Lung microvascular endothelial cell (primary cell): Measurements from ENCODE around the gene MAN1C1. TPM values are rescaled to one million over a fixed set of nuclear protein-coding genes. Genes with fewer than 3 reads are reported as not detected.

Experiments used
- DNase-seq, 2 donors: peaks; one replicate each; pipeline versions ENCODE4 v3.0.0 to v3.0.0-alpha.2; 2010; ENCODE audit warnings: low read depth in 2 of 2
- total RNA-seq: library from RNA; depleted of rRNA; stranded (reverse); fragments of >200 nt; gene quantifications from 2 replicates; pipeline ENCODE4 v1.2.1, GENCODE V29; 2014

Gene MAN1C1
- total RNA-seq, 1 donor from 2014 or later: 0.79 TPM

DNA sequence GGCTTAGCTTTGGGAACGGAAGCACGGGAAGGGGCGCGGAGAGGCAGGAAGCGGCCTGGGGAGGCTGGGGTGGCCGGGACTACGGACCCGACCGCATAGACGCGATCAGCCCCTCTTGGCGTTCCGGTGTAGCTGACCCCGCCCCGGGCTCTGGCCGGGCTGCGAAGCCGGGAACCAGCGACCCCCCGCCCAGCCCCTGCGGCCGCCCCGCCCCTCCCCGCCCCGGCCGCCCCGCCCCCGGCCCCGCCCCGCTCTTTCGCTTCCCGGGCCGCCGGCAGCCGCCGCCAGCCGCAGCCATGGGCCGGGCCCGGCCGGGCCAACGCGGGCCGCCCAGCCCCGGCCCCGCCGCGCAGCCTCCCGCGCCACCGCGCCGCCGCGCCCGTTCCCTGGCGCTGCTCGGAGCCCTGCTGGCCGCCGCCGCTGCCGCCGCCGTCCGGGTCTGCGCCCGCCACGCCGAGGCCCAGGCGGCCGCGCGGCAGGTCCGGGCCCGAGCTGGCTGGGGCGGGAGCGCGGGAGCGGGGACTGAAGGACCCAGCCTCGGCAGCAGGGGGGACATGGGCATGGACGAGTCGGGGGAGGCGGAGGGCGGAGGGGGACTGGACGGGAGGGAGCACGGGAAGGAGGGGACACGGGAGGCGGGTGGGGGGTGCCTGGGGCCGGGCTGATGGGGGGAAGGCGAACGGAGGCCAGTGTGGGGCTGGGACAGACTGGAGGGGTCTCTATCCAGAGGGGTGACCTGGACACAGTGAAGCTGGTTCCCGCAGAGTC lies 183.5 kb downstream of the MAN1C1 start, which contains the start of gene SELENON:
Gene SELENON, plus strand, starts transcription at position 259 of the 768 bp plus-strand sequence. Its CDS starts 38 bp downstream, at position 297.
- peak; percentile 39 to 87 for DNase-seq

DNA sequence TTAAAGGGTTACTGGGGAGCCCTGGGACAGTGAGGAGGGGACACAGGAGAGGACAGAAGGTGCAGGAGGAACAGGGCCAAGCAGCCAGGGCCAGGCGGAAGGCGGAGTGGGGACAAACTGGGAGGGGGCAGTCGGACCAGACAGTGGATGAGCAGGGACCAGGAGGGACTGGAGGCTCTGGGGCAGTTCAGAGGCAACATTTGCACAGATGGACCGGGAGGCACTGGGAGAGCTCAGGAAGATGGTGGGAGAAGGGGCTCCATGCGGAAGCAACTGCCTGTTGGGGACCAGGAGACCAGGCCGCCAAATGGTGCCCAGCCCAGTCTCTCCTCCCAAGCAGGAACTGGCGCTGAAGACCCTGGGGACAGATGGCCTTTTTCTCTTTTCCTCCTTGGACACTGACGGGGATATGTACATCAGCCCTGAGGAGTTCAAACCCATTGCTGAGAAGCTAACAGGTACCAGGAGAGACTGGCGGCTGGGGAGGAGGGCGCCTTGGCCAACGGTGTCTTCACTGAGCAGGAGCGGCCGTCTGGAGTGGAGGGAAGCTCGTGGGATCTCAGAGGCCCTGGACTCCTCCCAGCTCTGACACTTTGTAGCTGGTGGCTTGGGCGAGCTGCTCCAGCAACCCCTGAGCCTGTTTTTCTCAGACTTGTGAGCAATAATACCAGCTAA lies 184.2 kb downstream of the MAN1C1 start:
- no peak for DNase-seq

DNA sequence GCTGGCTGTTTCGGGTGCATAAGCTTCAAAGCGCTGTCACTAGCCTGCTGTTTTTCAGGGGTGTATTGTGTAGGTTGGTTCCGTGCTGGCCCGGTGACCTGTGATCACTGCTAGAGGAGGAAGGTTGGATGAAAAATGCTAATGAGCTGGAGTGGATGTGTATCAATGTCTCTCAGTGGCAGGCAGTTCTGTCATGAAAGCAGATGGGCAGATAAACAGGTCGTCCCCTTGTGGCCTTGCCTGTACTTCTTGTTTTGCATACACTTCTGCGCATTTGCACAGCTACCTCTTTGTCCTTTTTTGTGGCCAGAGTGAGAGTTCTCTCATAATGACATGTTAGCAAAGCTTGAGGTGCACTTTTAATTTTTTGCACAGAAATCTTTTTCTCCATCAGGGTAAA lies 186.3 kb downstream of the MAN1C1 start:
- no peak for DNase-seq

DNA sequence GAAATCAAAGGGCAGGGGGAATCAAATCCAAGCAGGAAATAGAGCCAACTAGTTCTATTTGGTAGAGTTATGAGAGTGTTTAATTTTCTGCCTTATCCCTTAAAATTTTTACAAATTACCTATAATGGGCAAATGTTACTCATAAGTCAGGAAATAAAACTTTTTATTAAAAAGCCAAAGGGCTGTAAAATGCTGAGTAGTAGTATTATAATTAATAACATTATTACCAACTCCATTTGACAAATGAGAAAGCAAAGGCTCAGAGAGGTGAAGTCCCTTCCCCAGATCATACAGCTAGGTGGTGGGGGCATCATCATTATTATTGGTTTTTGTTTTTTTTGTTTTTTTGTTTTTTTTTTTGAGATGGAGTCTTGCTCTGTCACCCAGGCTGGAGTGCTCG lies 186.8 kb downstream of the MAN1C1 start:
- DNase-seq: no peak

DNA sequence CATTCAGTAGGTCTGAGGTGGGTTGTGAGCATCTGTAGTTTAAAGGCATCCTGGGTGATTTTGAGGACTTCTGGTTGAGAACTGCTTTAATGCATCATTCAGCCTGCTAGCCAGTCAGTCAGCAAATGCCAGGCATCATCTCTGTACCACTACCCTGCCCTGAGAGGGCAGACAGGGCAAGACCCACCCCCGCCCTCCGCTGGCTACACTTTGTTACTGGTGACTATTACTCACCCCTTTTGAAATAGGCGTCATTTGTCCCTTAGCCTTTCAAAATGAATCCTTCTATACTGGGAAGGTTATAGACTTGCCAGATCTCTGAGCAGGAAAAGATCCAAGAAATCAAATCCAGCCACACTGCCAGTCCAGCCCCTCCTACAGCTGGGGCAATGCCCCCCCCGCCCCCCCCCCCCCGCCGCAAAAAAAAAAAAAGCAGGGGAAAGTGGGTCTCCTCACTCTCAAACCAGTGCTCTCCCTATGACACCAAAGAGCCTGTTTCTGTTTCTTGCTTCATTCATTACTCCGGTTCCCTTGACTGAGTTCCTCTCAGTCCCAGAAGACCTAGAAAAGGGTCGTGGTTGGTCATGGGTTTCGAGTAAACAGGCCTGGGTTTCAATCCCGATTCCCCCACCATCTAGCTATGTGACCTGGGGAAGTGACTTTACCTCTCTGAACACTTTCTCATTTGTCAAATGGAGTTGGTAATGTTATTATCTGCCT lies 187.8 kb downstream of the MAN1C1 start:
- peak; percentile 36 to 38 for DNase-seq

DNA sequence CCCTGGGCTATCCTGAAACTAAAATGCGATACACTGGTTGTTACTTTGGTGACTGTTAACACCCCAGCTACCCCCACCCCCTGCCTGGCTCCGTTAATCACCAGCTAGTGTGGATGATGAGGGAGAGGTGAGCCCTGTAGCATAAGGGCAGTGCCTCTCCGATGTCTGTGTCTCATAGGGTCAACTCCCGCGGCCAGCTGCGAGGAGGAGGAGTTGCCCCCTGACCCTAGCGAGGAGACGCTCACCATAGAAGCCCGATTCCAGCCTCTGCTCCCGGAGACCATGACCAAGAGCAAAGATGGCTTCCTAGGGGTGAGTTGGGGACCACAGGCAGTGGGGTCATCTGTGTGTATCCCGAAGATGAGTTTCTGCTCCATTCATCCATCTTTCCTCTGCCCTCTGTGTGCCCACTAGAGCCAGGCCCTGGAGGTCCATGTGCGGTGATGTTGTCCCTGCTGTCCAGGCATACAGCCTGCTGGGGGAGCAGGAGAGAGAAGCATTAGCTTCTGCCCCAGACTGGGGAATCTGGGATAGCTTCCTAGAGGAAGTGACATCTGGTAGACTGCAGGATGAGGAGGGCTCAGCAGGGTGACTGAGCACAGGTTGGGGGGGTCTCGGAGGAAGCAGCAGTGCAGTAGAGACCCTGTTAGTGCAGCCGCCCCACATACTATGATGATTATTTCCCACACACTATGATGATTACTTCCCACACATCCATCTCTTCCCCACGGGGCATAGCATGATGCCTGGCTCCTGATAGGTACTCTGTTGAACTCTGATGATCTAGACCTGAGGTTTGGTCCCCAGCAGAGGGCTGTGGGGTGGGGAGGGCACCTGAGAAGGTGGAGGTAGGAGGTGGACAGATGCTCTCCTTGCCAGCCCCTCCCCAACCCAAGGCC lies 188.6 kb downstream of the MAN1C1 start:
- DNase-seq: peak; percentile 41 to 76

DNA sequence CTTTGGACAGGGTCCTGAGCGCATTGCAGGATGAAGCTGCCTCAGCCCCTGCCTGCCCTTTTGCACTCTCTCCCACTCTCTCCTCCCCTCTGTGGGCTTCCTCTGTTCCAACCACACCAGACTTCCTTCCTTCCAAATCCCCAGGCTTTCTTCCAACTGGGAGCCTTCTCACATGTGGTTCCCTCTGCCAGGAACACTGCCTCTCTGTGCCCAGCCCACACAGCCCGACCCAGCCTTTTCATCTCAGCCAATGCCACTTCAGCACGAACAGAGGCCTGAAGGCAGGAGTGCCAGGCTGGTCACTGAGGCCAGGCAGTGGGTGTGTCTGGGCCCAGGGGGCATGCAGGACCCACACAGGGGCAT lies 189.3 kb downstream of the MAN1C1 start:
- peak; percentile 60 to 84 for DNase-seq

DNA sequence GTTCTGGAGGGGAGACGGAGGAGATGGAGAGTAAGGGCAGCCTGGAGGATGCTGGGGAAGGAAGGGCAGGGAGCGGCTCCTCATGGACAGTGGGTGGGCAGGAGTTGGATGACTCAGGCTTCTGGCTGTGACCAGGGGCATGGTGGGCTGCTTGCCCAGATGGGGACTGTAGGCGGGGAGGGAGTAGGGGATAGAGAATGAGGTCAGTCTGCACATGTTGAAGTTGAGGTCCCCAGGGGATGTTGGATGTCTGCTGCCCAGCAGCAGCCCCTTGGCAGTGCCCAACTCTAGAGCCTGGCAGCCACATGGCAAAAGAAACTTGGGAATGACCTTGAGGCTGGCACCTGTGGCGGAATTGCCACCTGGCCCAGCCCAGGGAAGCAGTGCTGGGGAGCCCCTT lies 189.8 kb downstream of the MAN1C1 start:
- DNase-seq: peak; percentile 33 to 54

DNA sequence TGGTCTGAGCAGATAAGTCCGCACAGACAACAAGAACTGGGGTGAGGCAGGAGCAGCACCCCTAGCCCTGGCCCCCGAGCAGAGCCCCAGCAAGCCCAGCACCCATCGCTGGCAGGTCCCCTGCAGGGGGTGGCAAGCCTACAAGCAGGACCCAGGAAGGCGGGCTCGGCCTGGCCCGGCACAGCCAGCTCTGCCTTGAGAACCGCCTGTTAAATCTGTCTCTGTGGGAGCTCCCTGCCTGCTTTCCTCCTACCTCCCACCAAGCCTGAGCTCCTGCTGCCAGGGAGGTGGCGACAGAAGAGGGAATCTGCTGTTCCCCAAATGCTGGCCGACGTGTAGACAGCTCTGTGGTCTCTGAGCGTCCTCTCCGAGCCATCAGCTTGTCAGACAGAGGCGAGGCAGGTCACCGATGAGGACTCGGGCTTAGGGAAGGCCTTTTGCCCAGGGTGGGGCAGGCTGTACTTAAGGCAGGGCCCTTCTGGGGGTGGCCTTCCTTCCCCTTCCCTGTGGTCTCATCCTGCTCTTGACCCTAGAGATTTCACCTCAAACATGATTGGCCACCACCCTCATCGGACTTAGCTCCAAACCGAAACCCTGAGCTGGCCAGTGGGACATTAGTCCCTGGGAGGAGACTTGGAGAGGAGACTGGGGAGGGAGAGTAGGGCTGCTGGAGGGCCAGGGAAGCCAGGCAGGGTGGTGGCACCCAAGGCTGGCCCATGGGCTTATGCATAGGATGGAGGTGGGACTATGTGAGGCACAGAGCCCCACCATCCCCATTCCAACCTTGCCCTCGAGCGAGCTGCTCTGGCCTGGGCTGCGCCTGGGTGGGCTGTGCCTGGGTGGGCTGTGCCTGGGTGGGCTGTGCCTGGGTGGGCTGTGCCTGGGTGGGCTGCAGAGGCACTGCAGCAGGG lies 191.1 kb downstream of the MAN1C1 start:
- DNase-seq: no peak

DNA sequence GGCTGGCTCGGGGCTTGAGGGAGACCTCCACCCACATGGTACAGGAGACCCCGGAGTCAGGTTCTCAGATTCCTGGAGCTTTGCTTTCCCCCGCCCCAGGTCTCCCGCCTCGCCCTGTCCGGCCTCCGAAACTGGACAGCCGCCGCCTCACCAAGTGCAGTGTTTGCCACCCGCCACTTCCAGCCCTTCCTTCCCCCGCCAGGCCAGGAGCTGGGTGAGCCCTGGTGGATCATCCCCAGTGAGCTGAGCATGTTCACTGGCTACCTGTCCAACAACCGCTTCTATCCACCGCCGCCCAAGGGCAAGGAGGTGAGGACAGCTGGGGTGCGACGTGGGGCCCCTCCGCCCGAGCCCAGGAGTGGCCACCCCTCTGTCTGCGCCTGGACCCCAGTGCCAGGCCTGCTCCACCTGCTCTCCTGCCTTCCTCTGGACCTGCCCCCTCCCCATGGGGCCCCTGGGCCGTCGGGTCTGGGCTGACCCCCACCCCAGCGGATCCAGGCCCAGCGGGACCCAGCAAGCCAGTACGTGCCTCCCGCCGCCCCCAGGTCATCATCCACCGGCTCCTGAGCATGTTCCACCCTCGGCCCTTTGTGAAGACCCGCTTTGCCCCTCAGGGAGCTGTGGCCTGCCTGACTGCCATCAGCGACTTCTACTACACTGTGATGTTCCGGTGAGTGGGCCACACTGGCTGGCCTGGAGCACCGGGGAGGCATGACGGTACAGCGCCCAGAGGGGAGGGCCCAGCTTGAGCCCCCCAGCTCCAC lies 192.1 kb downstream of the MAN1C1 start:
- DNase-seq: no peak

DNA sequence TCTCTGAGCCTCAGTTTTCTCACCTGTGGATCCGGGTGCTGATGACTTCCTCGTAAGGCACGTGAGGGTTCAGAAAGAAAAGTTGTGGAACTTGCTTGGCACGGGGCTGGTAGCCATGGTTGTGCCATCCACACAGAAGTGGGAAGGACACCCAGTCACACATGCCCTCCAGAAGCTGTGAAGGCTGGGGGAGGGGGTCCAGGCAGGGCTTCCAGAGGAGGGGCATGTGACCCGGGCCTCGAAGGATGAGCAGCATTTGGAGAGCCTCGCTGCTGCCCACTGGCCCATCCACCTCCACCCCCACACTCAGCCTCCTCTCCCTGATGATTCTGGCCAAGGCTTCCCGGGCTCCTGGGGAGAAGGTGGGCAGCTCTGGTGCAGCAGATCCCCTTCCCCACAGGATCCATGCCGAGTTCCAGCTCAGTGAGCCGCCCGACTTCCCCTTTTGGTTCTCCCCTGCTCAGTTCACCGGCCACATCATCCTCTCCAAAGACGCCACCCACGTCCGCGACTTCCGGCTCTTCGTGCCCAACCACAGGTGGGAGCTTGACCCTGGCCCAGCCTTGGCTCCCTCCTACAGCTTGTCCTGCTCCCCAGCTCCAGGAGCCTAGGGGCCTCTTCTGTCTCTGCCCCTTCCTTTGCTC lies 192.8 kb downstream of the MAN1C1 start:
- no peak for DNase-seq

DNA sequence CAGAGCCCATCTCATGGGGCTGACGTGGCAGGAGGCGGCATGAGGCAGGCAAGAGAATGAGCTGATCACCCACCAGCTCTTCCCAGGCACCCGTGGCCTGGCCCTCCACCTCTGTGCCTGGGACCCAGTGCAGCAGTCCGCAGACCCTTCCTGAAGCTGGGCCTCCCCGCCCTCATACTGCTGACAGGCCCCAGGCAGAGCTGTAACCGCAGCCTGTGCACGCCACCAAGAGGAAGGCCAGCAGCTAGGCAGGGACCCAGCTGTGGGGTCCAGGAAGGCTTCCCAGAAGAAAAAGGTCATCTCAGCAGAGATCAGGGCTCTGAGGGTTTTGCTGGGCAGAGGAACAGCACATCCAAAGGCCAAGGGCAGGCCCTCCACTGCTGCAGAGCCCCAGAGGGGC lies 193.3 kb downstream of the MAN1C1 start:
- no peak for DNase-seq

DNA sequence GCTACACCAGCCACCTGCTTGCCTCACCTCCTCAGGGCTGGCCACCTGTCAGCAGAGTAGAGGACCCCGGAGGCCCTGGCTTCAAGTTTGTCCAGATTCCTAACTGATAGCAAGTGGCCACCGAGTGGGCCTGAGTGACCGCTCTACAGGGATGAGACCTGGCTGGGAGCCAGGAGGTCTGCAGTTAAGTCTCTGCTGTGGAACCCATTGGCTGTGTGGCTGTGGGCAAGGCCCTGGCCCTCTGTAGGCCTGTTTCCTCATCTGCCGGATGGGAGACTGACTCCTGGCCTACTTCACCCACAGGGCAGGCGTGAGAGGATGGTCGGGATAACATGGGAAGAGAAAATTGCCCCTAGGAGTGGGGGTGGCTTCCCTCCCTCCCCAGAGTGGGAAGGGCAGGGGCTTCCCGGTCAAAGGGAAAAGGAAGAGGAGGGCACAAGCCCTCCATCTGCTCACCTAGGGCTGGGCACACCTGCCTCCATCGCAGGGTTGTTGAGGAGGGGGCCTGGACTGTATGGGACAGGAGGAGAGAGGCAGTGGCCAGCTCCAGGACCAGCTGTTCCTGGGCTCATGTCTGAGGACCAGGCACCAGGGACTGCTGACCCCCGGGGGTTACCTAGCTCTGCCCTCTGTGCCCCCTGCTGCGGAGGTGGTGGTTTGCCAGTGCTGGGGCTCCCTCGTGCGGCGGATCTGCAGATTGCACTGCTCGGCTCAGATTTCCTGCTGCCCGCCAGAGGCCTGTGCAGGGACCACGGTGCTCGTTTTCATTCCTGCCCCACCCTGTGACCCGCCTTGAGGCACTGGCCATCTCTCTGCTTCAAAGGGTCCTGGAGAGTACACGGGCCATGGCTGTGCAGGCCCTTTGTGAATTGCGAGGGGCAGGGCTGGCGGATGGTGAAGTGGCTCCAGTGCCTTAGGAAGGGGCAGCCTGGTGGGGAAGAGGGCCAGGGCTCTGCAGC lies 194.0 kb downstream of the MAN1C1 start:
- DNase-seq: peak; percentile 49 to 71

DNA sequence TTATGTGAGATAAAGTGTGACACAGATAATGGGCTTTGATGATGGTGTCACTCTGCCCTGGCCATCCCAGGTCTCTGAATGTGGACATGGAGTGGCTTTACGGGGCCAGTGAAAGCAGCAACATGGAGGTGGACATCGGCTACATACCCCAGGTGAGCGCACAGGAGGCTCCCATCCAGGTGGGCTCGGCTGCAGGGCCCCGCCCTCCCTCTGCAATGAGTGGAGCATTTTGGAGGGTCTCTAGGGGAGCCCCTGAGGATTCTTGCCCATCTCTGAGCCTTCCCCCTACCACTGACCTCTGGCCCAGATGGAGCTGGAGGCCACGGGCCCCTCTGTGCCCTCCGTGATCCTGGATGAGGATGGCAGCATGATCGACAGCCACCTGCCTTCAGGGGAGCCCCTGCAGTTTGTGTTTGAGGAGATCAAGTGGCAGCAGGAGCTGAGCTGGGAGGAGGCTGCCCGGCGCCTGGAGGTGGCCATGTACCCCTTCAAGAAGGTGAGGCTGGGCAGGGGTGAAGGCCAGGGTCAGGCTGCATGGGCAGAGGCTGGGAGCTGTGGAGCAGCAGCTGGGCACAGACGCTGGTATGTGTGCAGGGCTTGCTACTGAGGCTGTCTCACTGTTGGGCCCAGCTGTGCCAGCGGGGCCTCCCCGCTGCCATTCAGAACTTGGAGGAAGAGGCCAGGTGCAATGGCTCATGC lies 194.9 kb downstream of the MAN1C1 start:
- no peak for DNase-seq

DNA sequence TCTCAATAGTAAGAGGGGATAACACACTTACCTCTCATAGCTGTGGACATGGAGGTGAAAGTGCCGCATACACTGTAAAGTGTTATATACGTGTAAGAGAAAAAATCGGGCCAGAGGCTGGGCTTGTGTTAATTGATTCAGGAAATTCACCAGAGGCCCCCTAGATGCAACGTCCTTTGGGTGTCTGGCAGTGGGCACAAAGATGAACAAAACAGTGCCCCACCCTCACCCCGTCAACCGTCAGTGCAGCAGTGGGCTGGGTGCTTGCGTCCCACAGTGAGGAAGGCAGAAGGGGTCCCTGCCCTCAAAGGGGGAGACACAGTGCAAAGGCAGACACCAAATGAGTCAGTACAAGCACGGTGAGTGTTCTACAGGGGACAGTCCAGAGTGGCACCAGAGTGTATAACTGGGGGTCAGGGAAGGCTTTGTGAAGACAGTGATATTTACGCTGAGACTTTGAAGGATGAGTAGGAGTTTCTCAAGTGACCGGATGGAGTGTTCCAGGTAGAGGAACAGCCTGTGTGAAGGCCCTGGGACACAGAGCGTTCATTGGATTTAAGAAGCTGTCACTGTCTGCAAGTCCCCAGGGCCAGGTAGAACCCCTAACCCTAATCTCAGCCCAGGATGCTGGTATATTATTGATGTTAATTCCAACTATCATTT lies 196.6 kb downstream of the MAN1C1 start:
- no peak for DNase-seq

DNA sequence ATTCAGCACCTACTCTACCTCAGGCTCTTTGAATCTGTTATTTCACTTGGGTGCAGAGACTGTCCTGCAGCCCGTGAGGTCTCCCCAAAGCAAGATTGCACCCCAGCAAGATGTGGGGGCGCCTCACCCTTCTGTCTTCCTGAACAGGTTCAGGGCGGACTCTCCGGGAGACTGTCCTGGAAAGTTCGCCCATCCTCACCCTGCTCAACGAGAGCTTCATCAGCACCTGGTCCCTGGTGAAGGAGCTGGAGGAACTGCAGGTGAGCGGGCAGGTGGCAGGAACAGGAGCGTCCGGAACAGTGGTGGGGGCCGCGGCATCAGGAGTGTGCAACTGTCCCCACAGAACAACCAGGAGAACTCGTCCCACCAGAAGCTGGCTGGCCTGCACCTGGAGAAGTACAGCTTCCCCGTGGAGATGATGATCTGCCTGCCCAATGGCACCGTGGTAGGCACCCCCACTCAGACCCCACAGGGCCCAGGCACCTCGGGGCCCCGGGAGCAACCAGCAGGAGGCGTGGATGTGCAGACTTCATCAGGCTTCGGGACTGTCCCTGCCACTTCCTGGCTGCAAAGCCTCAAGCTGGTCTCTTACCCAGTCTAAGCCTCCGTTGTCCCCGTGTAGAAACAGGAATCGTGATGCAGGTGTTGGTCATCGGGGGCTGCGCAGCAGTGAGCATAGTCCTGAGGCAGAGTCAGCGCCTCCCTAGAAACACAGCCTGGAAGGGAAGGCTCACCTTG lies 197.3 kb downstream of the MAN1C1 start:
- DNase-seq: no peak
